ENCODE results near the gene SCN2A.
A peak's percentile ranks its signal among the peaks of the same experiment; 100 is the strongest.

The SCN2A gene

DNA sequence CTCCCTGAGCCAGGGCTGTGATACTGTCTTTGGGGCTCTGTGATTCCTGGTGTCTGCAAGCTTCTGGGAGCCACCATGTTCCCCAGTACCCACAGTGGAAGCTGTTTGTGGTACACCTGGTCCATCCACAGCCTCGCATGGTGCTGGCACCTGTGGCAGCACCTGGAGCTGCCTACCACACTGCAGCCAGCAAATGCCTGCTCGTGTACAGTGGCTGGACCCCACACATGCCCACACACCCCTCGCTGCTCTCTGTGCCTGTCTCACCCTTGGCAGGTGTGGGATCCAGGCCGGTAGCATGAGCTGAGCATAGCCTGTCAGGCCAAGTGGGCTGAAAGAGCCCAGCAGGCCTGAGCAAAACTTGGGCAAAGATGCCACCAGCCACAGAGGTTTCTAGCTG lies 188.5 kb downstream of the SCN2A start:
- DNase-seq = no peak

DNA sequence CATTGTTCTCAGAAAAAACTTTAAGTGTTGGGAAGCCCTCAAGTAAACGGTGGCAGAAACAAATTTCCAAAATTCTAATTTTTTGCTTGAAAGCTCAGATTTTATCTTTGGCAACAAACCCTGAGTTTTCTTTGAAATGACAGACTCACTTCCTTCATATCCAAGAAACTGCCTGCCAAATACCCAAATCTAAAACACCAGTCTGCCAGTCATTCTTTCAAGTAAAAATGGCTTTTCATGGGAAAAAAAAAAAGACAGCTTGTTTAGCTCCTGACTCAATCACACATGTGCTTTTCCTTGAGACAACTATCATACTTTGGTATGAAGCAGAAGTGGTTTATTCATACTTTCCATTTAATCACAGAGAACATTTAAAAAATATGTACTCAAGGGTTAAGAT lies 189.7 kb downstream of the SCN2A start:
- DNase-seq = no peak

DNA sequence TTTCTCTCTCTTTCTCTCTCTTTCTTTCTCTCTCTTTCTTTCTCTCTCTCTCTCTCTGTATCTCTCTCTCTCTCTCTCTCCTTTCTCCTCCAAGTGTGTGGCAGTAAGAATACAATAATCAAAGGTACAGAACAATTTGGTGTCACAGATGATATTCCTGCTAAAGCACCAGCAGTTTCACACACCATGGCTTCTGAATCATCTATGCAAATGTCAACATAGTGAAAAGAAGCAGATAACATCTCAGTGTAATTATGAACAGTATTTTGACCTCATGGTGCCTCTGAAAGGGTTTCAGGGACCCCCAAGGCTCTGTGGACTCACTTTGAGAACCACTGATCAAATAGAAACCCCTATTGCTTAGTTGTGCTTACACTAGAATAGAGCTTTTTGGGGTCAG lies 191.8 kb downstream of the SCN2A start:
- DNase-seq = no peak

DNA sequence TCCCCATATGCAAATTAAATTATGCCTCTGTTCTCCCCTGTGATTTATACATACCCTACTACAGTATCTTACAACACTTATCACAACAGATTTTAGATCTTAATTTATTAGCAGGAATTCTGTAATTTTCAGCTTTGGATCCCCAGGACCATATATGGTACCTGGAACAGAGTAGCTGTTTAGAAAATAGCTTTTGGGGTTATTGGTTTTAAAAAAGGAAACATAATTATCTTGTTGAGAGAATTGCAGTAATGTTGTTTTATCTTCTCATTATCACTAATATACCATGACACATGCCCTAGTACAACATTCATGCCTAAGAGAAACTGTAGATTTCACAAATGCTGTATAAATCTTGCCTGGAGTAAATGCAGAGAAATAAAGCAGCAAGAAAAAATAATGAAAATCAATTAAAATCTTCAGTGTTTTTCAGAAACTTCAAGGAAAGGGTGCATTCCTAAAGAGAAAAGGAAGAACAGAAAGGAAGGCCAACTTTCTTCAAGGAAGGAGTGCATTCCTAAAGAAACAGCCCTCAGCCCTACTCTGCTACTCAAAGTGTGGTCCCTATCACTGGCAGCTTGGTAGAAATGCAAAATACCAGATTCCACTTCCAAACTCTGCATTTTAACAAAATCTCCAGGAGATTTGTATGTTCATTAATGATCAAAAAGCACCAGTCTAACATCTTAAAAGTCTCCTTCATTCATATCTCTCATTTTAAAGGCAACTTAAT lies 193.2 kb downstream of the SCN2A start:
- DNase-seq = no peak

DNA sequence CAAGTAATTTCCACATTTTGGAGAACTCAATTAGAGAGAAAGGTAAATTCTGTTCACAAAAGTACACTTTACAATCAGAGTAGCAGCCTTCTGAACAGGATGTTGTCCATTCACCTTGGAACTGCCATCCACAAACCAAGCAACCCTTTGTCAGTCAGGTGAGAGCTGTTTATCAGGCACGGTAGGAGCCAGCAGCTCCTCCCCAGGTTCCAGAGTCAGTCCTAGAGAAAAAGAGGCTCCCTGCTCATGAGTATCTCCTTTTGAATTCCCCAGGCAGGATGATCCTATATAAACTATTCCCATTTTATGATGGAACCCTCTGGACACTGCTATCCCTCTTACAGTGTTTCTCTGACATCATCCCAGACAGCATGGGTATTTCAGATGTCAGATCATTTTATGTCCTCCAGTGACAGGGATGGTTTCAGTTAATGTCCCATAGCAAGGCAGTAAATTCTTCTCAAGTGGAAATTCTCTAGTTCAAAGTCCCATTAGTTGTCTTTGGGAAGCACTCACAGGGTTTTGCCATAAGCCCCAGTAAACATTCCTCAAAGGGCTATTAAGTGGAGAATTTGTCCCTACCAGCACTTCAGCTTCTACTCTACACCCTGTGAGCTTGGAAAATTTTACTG lies 195.8 kb downstream of the SCN2A start:
- no peak for DNase-seq

DNA sequence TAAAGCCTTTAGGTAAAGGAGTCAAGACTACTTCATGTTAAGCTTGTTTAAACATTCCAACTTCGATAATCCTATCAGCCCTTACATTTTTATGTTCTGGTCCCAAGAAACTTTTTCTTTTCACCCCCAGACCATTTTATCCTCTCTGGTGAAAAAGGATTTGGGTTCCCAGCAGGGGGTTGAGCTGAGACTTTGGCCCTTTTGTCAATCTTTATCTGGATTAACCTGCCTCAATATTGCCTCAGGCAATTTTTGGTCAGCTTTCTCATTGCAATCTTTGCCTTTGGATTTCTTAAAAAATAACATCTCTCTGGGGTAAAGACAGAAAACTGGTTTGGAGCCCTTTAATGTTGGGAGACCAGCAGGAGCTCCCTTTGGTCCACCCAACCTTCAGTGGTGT lies 196.4 kb downstream of the SCN2A start:
- DNase-seq = no peak

DNA sequence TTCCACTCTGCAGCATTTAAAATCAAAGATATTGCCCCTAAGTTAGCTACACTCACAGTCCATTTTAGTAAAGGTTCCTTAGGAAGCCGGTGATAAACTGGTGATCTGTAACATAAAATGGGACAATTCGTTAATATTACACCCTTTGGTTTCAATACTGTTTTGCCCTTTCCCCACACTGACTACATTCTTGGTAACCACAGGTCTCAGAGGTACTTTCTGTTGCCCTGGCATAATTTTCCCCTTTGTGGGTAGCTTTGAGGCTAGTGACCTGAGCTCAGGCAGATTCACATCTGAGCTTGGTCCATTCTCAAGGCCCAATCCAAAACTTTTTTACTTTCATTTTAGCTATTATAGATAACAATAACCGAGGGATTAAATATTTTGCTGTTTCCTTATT lies 197.3 kb downstream of the SCN2A start:
- no peak for DNase-seq

DNA sequence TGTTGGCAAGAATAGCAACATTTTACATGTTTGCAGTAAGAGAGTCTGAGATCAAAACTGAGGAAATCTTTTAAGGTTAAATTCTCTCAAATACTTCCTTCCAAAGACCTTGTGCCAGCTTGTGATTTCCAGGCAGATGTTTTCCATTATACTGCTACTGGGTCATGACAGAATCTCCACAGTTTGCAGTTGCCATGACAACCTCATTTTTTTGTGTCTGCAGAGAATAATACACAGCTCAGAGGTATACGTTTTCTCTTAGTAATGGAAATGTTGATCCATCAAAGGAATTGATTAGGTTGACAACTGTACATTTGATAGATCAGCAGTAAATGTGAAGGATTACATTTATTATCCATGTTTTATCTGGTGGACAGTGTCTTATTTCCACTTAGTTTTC lies 201.2 kb downstream of the SCN2A start:
- peak in 1 of 2 donors; percentile 7 for DNase-seq

Data from CD4-positive, alpha-beta T cell treated with Interferon alpha-2 for 1 hour (primary cell).